Adipocyte (in vitro differentiated cells): ENCODE data around the gene WNT7A.

Source experiments
- DNase-seq: peaks from one replicate; pipeline ENCODE4 v3.0.0-alpha.2; 2015; ENCODE audit warnings: low read depth
- H3K27me3 ChIP-seq: replicated peaks from 2 replicates; pipeline ENCODE4 v1.7.0; 2013; ENCODE audit warnings: mild to moderate bottlenecking, low read length, moderate library complexity; ENCODE audit not compliant: control insufficient read depth, insufficient read depth
- H3K36me3 ChIP-seq: 2 replicates; pipeline ENCODE4 v1.7.0; 2013; ENCODE audit warnings: low read length, mild to moderate bottlenecking, moderate library complexity; ENCODE audit not compliant: control insufficient read depth, insufficient read depth, severe bottlenecking
- H3K4me1 ChIP-seq: 2 replicates; pipeline ENCODE4 v1.7.0; 2013; ENCODE audit warnings: mild to moderate bottlenecking, low read length, moderate library complexity; ENCODE audit not compliant: control insufficient read depth, insufficient read depth
- H3K4me3 ChIP-seq: 2 replicates; pipeline ENCODE4 v1.7.0; 2013; ENCODE audit warnings: mild to moderate bottlenecking, low read length, moderate library complexity
- H3K9ac ChIP-seq: 2 replicates; pipeline ENCODE4 v1.7.0; 2013; ENCODE audit warnings: mild to moderate bottlenecking, low read length, moderate library complexity
- H3K9me3 ChIP-seq: 2 replicates; pipeline ENCODE4 v1.7.0; 2013; ENCODE audit warnings: mild to moderate bottlenecking, low read length, moderate library complexity; ENCODE audit not compliant: control insufficient read depth

Gene WNT7A

GRCh38 chr3:13772321-13772745, 107.5 kb downstream of the WNT7A start:
- peaks cover 7% of the 10 kb centered on the region for H3K27me3 ChIP-seq
- DNase-seq = no peak

GRCh38 chr3:13771496-13771895, 108.4 kb downstream of the WNT7A start:
- DNase-seq = no peak

More at GRCh38 chr3:13772321-13772745, 107.5 kb downstream of the WNT7A start:
- no peaks in the 10 kb centered on the region for H3K9me3 ChIP-seq
- H3K4me1 ChIP-seq = no peaks in the 10 kb centered on the region
- no peak overlapping the region for H3K9ac ChIP-seq
- no peaks in the 10 kb centered on the region for H3K36me3 ChIP-seq
- H3K4me3 ChIP-seq = no peak overlapping the region

GRCh38 chr3:13770170-13771169, 109.4 kb downstream of the WNT7A start:
- Histone ChIP-seq H3K9ac (no peak overlapping the region), H3K9me3 (peaks cover 8% of the 10 kb centered on the region), H3K4me3 (no peak overlapping the region), H3K36me3 (no peaks in the 10 kb centered on the region), H3K4me1 (no peaks in the 10 kb centered on the region), H3K27me3 (peaks cover 2% of the 10 kb centered on the region)
- no peak for DNase-seq

More at GRCh38 chr3:13771496-13771895, 108.4 kb downstream of the WNT7A start:
- Histone ChIP-seq H3K4me3 (no peak overlapping the region), H3K27me3 (peaks cover 7% of the 10 kb centered on the region), H3K4me1 (no peaks in the 10 kb centered on the region), H3K36me3 (no peaks in the 10 kb centered on the region), H3K9ac (no peak overlapping the region), H3K9me3 (peaks cover under 1% of the 10 kb centered on the region)

GRCh38 chr3:13769422-13769821, 110.4 kb downstream of the WNT7A start:
- Histone ChIP-seq H3K9ac (no peak overlapping the region), H3K4me3 (no peak overlapping the region), H3K36me3 (no peaks in the 10 kb centered on the region), H3K9me3 (peaks cover 8% of the 10 kb centered on the region), H3K27me3 (no peaks in the 10 kb centered on the region), H3K4me1 (no peaks in the 10 kb centered on the region)
- DNase-seq = no peak

- Histone ChIP-seq H3K36me3 (no peaks in the 10 kb centered on the region), H3K4me3 (no peak overlapping the region), H3K4me1 (no peaks in the 10 kb centered on the region), H3K9ac (no peak overlapping the region), H3K27me3 (no peaks in the 10 kb centered on the region), H3K9me3 (peaks cover 8% of the 10 kb centered on the region)
- no peak for DNase-seq
These were observed 111.4 kb downstream of the WNT7A start for GRCh38 chr3:13768453-13768852.

GRCh38 chr3:13767896-13768295, 112.0 kb downstream of the WNT7A start:
- peaks cover 8% of the 10 kb centered on the region for H3K9me3 ChIP-seq
- no peak overlapping the region for H3K4me3 ChIP-seq

GRCh38 chr3:13767030-13767429, 112.8 kb downstream of the WNT7A start:
- Histone ChIP-seq H3K9ac (no peak overlapping the region), H3K4me3 (no peak overlapping the region), H3K4me1 (no peaks in the 10 kb centered on the region), H3K27me3 (no peaks in the 10 kb centered on the region), H3K9me3 (peaks cover 15% of the 10 kb centered on the region), H3K36me3 (no peaks in the 10 kb centered on the region)
- DNase-seq = no peak

More at GRCh38 chr3:13767896-13768295, 112.0 kb downstream of the WNT7A start:
- no peaks in the 10 kb centered on the region for H3K4me1 ChIP-seq
- H3K36me3 ChIP-seq = no peaks in the 10 kb centered on the region
- H3K27me3 ChIP-seq = no peaks in the 10 kb centered on the region
- no peak overlapping the region for H3K9ac ChIP-seq
- DNase-seq = no peak
